SU-DHL-6 (cell line): ENCODE measurements around the gene CSF2.

Experiments used
- CTCF ChIP-seq: fragments of 200-600 bp; sonication (generic); IDR thresholded peaks from one replicate; pipeline ENCODE4 v1.5.1; 2017; ENCODE audit warnings: antibody characterized with exemption, mild to moderate bottlenecking, low read length, moderate library complexity; ENCODE audit not compliant: insufficient read depth, poor library complexity, severe bottlenecking
- EZH2phosphoT487 ChIP-seq: fragments of 200-600 bp; sonication (generic), shearing (Covaris generic); conservative IDR thresholded peaks from 2 replicates; pipeline ENCODE4 v1.6.1; 2018; ENCODE audit warnings: mild to moderate bottlenecking, antibody characterized with exemption, low read length, moderate library complexity, mixed read lengths

GRCh38 chr5:132027027-132027426 lies 46.6 kb upstream of the CSF2 start:
- no peak for TF ChIP-seq CTCF
- no peak for TF ChIP-seq EZH2phosphoT487
